GM12878 (cell line): ENCODE results near the gene LRRN2.

Experiments
- EP300 ChIP-seq, 2 experiments: fragments of 150-350 bp in 1 of 2; IDR thresholded peaks; 2 replicates each; pipeline ENCODE4 v1.6.1; 2011 to 2012; ENCODE audit warnings: low read depth in 2 of 2, low read length in 2 of 2, borderline replicate concordance in 1 of 2, improper control_type of control experiment in 1 of 2, inconsistent platforms in 1 of 2; ENCODE audit not compliant: control insufficient read depth in 1 of 2
- EZH2 ChIP-seq: IDR thresholded peaks from 2 replicates; pipeline ENCODE4 v1.6.1; 2012; ENCODE audit warnings: low read depth, mild to moderate bottlenecking, control low read depth, inconsistent platforms, low read length, borderline replicate concordance; ENCODE audit not compliant: control insufficient read depth
- GABPA ChIP-seq: IDR thresholded peaks from 2 replicates; pipeline ENCODE4 v1.6.1; 2014; ENCODE audit warnings: antibody characterized with exemption, low read depth, mild to moderate bottlenecking, inconsistent platforms
- MTA3 ChIP-seq: IDR thresholded peaks from 2 replicates; pipeline ENCODE4 v1.6.1; 2012; ENCODE audit warnings: low read length, inconsistent platforms, borderline replicate concordance
- SMC3 ChIP-seq: IDR thresholded peaks from 2 replicates; pipeline ENCODE4 v1.6.1; 2011; ENCODE audit warnings: low read length, improper control_type of control experiment, borderline replicate concordance
- TF ChIP-seq, protein P1 (sequence below), 3 experiments: IDR thresholded peaks in 2 of 3; conservative IDR thresholded peaks in 1 of 3; 2 replicates each; pipeline ENCODE4 v1.5.1; 2011; ENCODE audit warnings: low read depth in 3 of 3, low read length in 3 of 3, mild to moderate bottlenecking in 3 of 3, control low read depth in 2 of 3, moderate library complexity in 2 of 3, inconsistent platforms in 1 of 3, mixed read lengths in 1 of 3; ENCODE audit not compliant: control insufficient read depth in 2 of 3, insufficient read depth in 1 of 3; ENCODE audit errors: extremely low read depth in 1 of 3

DNA sequence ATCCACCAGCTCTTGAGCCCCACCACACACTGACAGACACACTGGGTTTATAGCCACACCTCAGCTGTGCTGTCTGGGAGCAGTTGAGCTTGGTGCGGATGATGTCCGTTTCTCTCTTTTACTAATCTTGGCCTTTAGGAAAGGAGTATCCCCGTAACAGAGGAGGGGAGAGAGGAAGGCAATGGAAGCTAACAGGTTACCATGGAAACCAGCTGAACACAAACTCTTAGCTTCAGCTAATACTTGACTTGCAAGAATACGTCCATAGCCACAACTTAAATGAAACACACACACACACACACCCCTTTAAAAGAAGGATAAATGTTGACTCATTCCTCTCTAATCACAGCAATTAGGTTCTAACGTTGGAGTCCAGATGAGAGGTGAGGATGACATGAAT lies 28.0 kb upstream of the LRRN2 start:
- no peak for TF ChIP-seq GABPA
- no peak for TF ChIP-seq EZH2
- TF ChIP-seq, protein P1, sequence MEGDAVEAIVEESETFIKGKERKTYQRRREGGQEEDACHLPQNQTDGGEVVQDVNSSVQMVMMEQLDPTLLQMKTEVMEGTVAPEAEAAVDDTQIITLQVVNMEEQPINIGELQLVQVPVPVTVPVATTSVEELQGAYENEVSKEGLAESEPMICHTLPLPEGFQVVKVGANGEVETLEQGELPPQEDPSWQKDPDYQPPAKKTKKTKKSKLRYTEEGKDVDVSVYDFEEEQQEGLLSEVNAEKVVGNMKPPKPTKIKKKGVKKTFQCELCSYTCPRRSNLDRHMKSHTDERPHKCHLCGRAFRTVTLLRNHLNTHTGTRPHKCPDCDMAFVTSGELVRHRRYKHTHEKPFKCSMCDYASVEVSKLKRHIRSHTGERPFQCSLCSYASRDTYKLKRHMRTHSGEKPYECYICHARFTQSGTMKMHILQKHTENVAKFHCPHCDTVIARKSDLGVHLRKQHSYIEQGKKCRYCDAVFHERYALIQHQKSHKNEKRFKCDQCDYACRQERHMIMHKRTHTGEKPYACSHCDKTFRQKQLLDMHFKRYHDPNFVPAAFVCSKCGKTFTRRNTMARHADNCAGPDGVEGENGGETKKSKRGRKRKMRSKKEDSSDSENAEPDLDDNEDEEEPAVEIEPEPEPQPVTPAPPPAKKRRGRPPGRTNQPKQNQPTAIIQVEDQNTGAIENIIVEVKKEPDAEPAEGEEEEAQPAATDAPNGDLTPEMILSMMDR (IDR thresholded peaks at IDR 0.05 in 2 of 3, conservative IDR thresholded peaks at IDR 0.05 in 1 of 3; ENCODE audit: control insufficient read depth in 2 of 3, extremely low read depth in 1 of 3, insufficient read depth in 1 of 3, low read depth in 3 of 3, low read length in 3 of 3) = no peak
- TF ChIP-seq EP300 (IDR thresholded peaks at IDR 0.05; ENCODE audit: borderline replicate concordance in 1 of 2, control insufficient read depth in 1 of 2, low read depth in 2 of 2, low read length in 2 of 2) = no peak
- TF ChIP-seq SMC3 = no peak
- TF ChIP-seq MTA3 = no peak
